ENCODE measurements around the gene SLC46A3.

- TF ChIP-seq CTCF (IDR thresholded peaks at IDR 0.05) (no peak), POLR2A (IDR thresholded peaks at IDR 0.05) (peak; percentile 44)
Measured at GRCh38 chr13:28710161-28710560, 8.6 kb downstream of the SLC46A3 start.

Data from transverse colon (tissue), 3 donors.